Muscle of back (tissue), 11 donors: Measurements from ENCODE around the gene DRICH1. TPM values are rescaled to one million over a fixed set of nuclear protein-coding genes. Genes with fewer than 3 reads are reported as not detected.
"Not testable (repeated sequence)": the region's sequence is repeated elsewhere in the genome, so short reads cannot be mapped to it uniquely, and the experiment has no call there.

Source experiments
- DNase-seq, 3 donors: peaks; one replicate each; pipeline versions ENCODE4 v3.0.0 to v3.0.0-alpha.2; 2013
- polyA plus RNA-seq, 10 donors: library from polyadenylated mRNA; unstranded; fragments of 120-200 nt; gene quantifications; one replicate each; pipeline ENCODE4 v1.2.1, GENCODE V29; 2013; ENCODE audit not compliant: insufficient read length in 10 of 10

Gene DRICH1
- polyA plus RNA-seq, 10 donors, result 0.33 to 1.7 (median 0.46) TPM; not detected in 1

DNA sequence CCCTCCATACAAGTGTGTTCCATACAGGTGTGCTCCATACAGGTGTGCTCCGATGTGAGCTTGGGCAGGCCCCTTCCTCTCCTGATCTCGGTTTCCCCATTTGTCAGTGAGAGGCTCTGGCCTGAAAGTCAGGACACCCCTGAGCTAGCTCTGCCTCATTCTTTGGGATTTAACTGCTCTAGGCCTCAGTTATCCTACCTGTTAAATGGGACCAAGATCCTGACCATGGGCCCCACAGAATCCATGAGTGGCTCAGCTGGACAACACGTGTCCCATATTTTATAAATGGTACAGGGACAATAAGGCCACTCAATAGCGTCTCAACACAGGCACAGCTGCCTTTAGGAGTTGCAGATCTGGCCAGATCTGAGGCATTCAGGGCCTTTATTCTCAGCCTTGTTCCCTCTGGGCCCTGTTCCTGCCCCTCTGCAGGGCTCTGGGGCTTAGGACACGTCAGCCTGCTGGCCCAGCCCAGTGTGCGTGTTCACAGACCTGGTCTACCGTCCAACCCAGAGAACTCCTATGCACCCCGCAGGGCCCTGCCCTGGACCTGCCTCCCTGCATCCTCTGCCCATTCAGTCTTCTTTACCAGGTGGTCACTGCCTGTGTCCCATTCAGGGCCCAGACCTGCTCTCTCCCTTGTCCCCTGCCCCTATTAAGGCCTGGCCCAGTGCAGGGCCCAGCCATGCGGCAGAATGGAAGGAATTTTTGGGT, 33.2 kb downstream of the DRICH1 start:
- no peak for DNase-seq

DNA sequence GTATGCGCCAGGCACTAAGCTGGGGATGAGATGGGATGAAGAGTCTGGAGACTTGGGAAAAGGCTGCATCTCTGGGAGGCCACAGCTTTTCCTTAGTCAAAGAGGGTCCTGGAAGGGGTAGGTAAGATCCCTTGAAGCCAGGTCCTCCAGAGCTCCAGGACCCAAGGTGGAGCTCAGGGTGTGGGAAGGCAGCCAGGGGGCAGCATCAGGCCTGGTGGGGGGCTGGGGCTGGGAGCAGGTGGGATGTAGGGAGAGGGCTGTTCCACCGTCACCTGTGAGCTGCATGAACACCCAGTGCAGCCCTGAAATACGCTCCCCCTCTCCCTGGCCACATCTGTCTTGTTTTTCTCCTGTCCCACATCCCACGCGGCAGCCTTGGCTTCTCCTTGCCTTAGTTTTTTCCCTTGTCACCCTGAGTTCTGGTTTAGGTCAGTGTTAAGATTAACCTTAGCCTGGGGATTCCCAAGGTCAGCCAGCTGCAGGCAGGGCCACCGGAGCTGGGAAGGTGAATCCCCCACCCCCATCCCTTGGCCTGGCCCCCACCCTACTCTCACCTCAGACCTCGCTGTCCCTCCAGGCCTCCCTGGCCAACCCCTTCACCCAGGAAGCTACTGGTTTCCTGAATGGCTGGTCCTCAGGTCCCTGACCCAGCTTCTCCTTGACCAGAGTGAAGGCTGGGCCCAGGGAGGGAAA, 34.4 kb downstream of the DRICH1 start:
- not testable (repeated sequence) for DNase-seq

DNA sequence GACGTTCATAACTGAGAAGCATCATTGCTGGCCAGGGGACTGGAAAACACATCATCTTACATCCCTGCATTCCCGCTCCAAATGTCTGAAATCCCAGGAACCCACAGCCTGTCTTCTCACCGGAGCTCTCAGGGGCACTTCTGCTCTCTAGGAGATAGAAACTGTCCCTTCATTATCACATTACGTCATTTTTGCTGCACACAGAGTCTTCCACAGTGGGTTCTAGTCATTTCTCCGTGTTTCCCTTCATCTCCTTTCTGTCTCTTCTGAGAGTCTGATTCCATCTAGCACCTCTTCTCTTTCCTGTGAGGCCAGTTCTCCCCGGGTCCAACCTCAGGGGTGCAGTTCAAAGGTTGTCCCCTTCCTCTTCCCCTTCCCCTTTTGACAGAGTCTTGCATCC, 36.2 kb downstream of the DRICH1 start:
- not testable (repeated sequence) for DNase-seq

DNA sequence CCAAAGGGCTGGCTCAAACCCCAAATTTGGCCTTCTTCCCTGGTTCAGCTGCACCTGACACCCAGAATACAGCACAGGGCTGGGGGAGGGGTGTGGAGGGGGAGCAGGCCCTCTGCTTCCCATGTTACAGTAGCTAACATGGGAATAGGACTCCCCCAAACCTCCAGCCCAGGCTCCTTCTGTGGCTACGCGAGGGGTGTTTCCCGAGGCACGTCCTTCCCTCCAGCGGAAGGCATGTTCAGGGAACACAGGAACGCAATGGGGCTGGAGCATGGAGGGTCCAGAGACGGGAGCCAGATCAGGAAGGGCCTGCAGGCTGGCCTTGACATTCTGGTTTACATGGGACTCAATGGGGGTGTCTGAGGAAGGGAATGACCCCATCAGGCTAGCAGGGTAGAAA, 40.3 kb downstream of the DRICH1 start:
- no peak for DNase-seq

DNA sequence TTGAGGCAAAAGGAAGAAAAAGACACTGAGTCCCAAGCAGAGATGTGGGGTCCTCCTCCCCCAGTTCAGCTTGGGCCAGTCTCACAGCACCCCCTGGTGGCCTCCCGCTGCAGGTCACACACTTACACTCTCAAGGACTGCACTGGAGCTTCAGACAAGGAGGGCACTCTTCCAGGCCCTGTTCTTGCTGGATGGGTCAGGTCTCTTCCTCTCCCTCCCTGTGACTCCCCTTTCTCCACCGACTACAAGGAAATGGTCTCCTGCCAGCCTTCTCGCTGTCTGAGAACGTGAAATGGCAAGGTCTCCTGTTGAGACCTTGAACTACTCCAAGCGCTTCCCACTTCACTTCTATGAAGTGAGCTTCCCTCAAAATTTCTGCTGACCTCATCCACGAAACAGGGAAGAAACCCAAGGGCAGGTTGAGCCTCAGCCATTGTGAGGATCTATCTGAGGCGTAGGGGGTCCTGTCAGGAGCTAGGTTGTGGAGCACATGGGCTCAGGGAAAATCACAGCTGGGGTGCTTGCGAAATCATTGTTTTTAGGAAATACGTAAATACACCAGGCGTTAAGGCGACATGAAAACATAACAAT, 40.8 kb downstream of the DRICH1 start:
- peak; percentile 10 to 69 (median 58) for DNase-seq

DNA sequence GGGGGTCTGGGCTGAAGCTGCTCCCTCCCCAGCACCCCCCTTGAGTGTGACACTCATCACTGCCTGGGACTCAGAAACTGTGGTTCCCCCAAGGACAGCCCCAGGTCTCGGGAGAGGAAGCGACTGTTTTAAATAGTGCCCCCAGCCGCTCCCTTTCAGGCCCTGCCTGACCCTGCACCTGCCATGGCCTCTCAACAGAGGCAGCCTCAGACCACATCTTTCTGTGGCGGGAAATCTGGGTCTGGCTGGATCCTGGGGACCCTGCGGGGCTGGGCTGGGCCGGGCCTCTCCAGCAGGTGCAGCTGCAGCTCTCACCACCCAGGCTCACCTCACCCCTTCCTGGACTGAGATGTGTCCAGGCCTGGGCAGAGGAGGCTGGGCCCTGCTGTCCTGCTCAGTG, 48.3 kb downstream of the DRICH1 start:
- no peak for DNase-seq

DNA sequence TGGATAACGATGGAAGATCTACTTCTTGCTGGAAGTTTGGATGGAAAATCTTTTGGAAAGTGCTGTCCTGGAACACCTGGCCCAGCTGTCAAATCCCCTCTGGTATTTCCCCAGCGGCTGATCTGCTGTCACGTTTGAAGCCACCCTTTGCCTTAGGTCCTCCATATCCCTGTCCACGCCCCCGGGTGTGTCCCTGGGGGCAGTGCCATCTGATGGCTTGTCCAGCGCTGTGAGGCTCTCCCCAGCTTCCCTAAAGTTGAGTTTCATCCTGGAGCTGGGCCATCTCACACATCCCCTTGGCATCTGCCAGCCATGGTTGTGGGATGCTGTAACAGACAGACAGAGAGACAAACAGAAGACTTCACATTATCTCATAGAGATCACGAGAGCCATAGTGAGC, 49.0 kb downstream of the DRICH1 start:
- DNase-seq, result no peak

DNA sequence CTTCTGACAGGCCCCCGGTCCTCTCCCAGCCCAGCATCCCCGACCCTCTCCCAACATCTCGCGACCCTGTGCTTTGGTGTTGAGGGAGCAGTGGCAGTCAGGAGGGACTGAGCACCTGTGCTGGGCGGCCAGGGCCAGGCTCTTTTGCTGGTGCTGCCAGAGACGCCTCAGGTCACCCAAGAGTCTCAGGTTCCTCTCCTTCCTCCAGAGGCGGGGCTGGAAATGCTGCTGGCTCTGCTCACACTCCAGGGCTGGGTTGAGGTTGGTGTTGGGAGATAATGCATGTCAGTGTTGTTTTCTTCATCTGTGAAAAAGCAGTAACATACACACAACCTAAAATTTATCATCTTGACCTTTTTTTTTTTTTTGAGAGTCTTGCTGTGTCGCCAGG, 50.9 kb downstream of the DRICH1 start:
- no peak for DNase-seq

DNA sequence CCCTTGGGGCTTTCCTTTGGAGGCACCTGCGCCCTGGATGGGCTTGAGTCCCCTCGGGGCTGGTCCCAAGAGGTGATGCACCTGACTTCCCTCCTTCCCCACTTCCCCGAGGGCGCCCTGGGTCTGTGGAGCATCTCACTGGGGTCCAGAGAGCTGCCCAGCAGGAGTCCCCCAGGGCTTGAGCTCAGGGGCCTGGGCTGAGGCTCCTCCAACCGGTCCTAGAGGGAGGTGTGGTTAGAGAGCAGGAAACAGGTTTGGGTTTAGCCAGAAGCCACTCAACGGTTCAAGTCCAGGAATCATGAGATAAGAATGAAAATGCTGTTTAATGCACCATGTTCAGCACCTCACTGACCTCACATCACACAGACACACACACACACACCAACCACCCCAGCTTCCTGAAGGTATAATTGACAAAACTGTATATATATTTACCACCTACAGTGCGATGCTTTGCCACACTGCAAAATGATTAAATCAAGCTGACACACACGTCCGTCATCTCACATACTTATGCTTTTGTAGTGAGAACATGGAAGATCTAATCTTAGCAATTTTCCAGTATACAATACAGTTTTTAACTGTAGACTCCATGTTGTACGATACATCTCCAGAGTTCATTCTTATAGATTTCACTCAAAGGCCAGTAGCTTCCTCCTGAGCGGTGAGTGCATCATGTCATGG, 51.4 kb downstream of the DRICH1 start:
- DNase-seq, result no peak

DNA sequence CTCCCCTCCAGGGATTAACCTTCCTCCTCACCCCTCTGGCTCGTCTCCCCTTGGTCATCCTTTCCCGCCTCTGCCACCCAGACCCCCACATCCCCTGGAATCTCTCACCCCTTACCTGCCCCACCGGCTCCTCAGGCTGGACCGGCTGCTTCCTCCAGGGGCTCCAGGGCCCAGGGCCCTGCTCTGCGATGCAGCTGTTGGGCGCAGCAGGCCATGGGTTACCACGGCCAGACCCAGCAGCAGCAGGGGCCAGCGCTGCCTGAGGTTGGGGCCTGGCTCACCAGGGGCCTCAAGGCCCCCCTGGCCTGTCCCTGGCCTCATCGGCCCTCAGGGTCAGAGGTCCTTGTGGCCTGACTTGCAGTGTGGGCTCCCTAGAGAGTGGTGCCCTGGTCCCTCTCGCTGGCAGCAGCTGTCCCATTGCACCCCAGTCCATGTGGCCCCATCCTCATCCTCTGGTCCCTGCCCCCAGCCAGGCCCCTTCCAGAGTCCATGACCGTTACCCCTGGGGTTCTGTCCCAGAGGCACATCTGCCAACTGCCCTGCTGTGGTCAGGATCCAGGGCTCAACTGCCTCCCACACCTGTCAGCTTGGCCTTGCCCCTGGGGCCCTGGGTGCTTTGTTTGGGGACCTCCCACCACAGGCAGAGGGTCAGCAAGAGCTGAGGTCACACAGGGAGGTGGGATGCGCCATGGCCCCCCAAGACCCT, 52.1 kb downstream of the DRICH1 start, which contains the start of gene IGLL1:
IGLL1 (minus strand) TSS at position 421 of the 706 bp plus-strand sequence; CDS start at position 321, 100 bp downstream.
- DNase-seq, result no peak

DNA sequence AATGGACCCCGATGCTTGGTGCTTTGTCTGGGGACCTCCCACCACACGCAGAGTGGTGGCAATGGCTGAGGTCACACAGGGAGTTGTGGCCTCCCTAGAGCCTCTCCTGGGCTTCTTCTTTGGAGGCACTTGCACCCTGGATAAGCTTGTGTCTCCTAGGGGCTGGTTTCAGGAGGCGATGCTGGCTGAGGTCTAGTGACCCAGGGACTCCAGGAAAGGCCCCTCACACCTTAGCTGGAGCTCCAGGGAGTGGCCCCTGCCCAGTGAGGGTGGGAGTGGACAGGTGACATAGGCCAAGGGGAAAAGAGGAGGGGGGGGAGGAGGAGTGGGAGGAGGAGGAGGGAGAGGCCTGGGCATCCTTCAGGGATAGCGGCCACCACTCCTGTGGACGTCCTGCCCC, 52.8 kb downstream of the DRICH1 start:
- DNase-seq, result no peak

DNA sequence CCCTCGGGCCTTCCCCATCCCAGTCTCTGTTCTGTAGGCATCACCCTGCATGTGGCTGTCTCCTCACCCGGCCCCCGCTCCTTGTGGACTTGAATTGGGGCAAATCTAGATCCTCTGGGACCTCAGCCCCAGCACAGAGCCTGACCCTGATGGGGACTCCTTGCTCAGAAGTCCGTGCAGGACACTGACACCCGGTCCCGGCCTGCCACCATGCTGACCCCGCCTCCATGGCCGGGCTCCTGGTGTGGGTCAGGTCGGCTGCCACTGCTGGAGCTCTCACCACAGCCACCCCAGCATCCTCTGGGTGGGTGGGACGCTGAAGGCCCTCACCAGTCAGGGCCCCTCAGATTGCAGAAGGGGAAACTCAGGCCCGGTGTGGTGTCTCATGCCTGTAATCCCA, 53.8 kb downstream of the DRICH1 start:
- DNase-seq, result no peak

DNA sequence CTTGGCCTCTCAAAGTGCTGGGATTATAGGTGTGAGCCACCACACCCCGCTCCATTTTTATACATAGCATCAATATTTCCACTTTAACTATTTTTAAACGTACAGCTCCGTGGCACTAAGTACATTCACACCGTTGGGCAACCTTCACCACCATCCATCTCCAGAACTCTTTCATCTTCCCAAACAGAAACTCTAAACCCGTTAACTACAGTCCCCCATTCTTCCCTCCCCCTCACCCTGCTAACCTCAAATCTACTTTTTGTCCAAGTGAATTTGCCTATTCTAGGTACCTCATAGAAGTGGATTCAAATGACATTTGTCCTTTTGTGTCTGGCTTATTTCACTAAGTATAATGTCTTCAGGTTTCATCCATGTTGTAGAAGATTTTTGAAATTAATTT, 55.4 kb downstream of the DRICH1 start:
- DNase-seq, result no peak

DNA sequence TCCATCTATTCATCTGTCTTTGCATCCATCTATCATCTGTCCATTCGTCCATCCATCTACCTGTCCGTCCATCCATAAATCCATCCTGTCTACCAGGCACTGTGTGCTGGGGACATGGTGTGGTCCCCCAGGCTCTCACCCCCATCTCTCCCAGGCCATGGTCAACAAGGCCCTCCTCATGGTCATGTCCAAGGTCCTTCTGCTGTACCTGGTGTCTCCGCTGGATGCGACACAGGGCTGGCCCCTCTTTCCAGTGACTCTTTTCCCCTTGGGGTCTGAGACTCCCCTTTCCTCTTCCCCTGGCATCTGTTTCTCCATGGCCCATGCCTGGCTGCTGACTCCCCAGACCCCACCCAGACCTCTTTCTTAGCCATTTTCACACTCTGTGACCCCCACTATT, 56.5 kb downstream of the DRICH1 start:
- DNase-seq, result no peak

DNA sequence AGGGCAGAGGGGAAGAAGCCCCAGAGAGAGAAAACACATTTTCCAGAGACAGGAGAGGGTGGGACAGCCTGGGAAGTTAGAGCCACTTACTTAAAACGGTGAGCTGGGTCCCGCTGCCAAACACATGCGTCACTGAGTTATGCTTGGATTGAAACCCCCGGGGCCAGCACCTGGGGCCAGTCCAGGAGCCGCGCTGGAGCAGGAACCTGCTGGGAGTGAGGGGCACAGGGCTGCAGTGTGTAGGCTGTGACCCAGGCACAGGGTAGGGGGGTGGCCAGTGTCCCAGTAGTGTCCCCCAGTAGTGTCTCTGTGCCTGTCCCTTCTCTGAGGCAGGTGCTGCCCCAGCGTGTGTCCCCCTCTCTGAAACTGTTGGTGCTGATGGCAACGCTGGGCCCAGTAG, 57.2 kb downstream of the DRICH1 start:
- DNase-seq, result no peak

DNA sequence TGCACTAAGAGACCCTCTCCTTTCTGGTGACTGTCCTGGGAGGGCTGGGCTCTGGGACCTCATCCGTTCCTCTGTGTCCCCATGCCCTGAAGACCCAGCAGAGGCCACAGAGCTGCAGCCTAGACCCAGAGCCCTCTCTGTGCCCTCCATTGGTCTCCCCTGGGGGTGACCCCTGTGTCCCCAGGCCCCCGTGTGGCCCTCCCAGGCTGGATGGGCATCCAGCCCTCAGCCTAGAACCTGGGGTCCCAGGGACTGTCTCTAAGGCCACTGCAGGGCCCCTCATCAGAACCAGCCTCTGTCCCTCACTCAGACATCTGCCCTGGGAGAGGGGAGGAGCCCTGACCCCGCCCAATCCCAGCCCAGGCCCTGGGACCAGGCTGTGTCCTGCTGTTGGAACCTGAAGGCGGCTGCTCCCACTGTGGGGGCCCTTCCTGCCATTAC, 57.7 kb downstream of the DRICH1 start:
- no peak for DNase-seq

DNA sequence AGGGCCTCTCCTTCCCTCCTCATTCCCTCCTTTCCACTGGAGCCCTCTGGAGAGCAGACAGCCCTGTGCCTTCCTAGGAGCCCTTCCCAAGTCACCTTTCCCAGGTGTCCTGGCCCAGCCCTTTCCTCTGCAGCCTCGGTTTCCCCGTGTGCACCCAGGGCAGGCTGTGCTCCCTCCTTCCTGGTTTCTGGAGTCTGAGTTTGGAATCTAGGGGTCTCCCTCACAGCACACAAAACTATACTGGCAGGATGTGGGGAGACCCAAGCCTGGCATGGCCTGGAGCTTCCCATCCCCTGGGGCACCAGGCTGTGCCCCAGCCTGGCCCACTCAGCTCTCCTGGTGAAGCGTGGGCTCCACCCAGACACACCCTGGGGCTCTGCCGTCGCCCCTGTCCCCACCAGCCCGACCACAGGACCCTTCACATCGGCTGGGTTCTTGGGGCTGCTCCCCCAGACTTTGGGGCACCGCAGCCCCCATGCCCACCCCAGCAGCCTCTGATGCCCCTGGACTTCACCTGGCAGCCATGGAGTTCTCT, 58.4 kb downstream of the DRICH1 start:
- DNase-seq, result not testable (repeated sequence)

DNA sequence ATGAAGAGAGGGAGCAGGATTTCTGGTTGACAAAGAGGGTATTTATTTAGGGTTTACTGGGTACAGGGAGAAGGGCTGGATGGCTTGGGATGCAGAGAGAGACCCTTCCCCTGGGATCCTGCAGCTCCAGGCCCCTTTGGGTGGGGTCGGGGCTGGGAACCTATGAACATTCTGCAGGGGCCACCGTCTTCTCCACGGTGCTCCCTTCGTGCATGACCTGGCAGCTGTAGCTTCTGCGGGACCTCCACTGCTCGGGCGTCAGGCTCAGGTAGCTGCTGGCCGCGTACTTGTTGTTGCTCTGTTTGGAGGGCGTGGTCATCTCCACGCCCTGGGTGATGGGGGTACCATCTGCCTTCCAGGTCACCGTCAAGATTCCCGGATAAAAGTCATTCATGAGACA, 59.0 kb downstream of the DRICH1 start:
- not testable (repeated sequence) for DNase-seq

DNA sequence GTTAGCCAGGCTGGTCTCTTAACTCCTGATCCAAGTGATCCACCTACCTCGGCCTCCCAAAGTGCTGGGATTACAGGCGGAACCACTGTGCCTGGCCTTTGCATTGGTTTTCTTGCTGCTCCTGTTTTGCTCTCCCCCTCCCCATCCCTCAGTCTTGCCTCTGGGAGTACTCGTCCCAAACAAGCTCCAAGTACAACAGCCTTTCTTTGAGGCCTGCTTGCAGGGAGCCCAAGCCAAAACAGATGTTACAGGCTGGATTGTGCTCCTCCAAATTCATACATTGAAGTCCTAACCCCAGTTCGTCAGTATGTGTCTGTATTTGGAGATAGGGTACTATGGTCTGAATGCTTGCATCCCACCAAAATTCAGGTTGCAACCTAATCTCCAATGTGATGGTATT, 60.6 kb downstream of the DRICH1 start:
- DNase-seq, result peak in 2 of 3 donors; percentile 20 to 64

DNA sequence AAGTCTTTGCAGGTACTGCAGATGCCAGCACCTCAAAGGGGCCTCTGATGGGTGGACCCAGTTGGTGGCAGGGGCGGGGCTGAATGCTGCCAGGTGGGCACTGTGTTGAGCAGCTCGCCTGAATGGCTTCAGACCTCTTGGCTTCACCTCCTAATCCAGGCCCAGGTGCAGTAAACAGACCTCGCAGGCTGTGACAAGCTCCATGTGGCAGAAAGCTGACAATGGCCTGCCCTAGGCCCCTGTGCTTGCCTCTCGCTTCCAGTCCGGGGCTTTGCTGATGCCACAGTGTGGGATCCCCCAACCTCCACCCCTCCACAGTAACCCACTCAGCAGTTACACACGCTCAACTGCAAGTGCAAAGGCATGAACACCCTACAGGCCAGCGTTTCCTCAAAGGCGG, 61.4 kb downstream of the DRICH1 start:
- DNase-seq, result no peak

DNA sequence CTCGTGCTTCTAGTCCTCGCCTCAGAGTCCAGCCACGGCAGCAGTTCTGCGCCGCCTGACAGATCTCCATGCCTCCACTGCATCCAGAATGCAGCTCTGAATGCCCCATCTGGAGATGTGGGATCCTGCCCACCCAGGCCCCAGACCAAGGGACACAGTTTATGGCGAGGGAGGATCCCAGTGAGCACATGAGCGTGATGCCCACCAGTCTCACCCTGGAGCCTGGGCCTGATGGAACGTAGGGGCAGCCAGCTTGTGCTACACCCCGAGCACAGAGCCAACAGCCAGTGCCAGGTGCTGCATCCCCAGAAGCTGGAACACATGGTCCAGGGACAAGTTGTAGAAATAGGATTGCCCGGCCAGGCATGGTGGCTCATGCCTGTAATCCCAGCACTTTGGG, 62.4 kb downstream of the DRICH1 start:
- DNase-seq, result no peak

DNA sequence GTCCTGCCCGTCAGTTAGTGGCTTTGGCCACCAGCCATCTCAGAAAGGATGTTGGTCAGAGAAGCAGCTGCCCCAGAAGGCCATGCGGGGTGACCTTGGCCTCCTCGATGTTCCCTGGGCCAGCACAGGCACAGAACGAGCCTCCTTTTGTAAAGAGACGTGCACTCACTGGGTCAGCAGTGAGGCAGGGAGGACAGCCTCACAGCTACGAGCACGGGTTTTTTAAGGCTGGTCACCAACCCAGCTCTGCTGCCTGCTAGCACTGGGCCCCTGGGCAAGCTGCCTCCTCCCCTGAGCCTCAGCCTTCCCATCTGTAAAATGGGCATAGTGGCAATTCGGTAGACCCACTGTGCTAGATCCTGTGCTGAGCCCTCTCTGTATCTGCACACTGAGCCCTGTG, 62.8 kb downstream of the DRICH1 start:
- DNase-seq, result no peak
